Fibroblast of lung (primary cell): ENCODE measurements around the gene KRTAP5-2. TPM values are rescaled to one million over a fixed set of nuclear protein-coding genes. Genes with fewer than 3 reads are reported as not detected.

Experiments used
- DNase-seq, 2 donors: peaks; one replicate each; pipeline versions ENCODE4 v3.0.0 to v3.0.0-alpha.2; 2010; ENCODE audit warnings: low read depth in 2 of 2
- H2AFZ ChIP-seq: 2 replicates; pipeline ENCODE4 v1.5.1; 2012; ENCODE audit warnings: low read length, control low read depth, inconsistent platforms
- H3K27ac ChIP-seq: 2 replicates; pipeline ENCODE4 v1.5.1; 2011; ENCODE audit warnings: low read length, control low read depth; ENCODE audit not compliant: insufficient read depth
- H3K27me3 ChIP-seq: 2 replicates; pipeline ENCODE4 v1.5.1; 2011; ENCODE audit warnings: mild to moderate bottlenecking, low read length; ENCODE audit not compliant: control insufficient read depth, insufficient read depth
- H3K36me3 ChIP-seq: 2 replicates; pipeline ENCODE4 v1.5.1; 2011; ENCODE audit warnings: low read length; ENCODE audit not compliant: control insufficient read depth, insufficient read depth
- H3K4me1 ChIP-seq: 2 replicates; pipeline ENCODE4 v1.5.1; 2011; ENCODE audit warnings: low read length; ENCODE audit not compliant: control insufficient read depth, insufficient read depth; ENCODE audit errors: extremely low read depth
- H3K4me2 ChIP-seq: 2 replicates; pipeline ENCODE4 v1.5.1; 2011; ENCODE audit warnings: low read length, control low read depth; ENCODE audit not compliant: insufficient read depth; ENCODE audit errors: extremely low read depth
- H3K4me3 ChIP-seq, 4 experiments: fragments of 200-600 bp in 1 of 4; sonication (generic) in 1 of 4; replicated peaks in 1 of 4; 2 replicates each; pipeline ENCODE4 v1.5.1; 2011 to 2016; ENCODE audit warnings: low read length in 4 of 4, low read depth in 3 of 4, mild to moderate bottlenecking in 3 of 4, control low read depth in 2 of 4, inconsistent platforms in 1 of 4, mixed read lengths in 1 of 4; ENCODE audit not compliant: insufficient read depth in 1 of 4; ENCODE audit errors: control extremely low read depth in 1 of 4
- H3K79me2 ChIP-seq: 2 replicates; pipeline ENCODE4 v1.5.1; 2012; ENCODE audit warnings: mild to moderate bottlenecking, low read length, inconsistent platforms; ENCODE audit not compliant: control insufficient read depth, insufficient read depth
- H3K9ac ChIP-seq: 2 replicates; pipeline ENCODE4 v1.5.1; 2011; ENCODE audit warnings: mild to moderate bottlenecking, low read length, control low read depth; ENCODE audit not compliant: insufficient read depth
- H3K9me3 ChIP-seq: 2 replicates; pipeline ENCODE4 v1.5.1; 2012; ENCODE audit warnings: low read depth, low read length; ENCODE audit not compliant: control insufficient read depth, insufficient read depth
- H4K20me1 ChIP-seq: 2 replicates; pipeline ENCODE4 v1.5.1; 2011; ENCODE audit warnings: low read length; ENCODE audit not compliant: control insufficient read depth, insufficient read depth; ENCODE audit errors: extremely low read depth
- EZH2 ChIP-seq: IDR thresholded peaks from 2 replicates; pipeline ENCODE4 v1.5.1; 2012; ENCODE audit warnings: low read length, control low read depth, mild to moderate bottlenecking; ENCODE audit errors: missing control alignments
- polyA plus RNA-seq, 2 donors: library from polyadenylated mRNA; depleted of rRNA in 1 of 2; stranded (reverse) in 1 of 2; unstranded in 1 of 2; fragments of >200 nt; gene quantifications; 2 replicates each; pipeline ENCODE4 v1.2.1, GENCODE V29; 2011 to 2012; ENCODE audit warnings: missing spikeins in 1 of 2
- total RNA-seq: library from RNA; depleted of rRNA; stranded (reverse); fragments of >200 nt; gene quantifications from 2 replicates; pipeline ENCODE4 v1.2.1, GENCODE V29; 2014
- TF ChIP-seq, protein P1 (sequence below), 2 donors: IDR thresholded peaks in 1 of 2; conservative IDR thresholded peaks in 1 of 2; 1 replicate in 1 of 2; 2 replicates in 1 of 2; pipeline ENCODE4 v1.5.1; 2011 to 2012; ENCODE audit warnings: low read length in 2 of 2, control low read depth in 1 of 2, inconsistent platforms in 1 of 2, low read depth in 1 of 2, mild to moderate bottlenecking in 1 of 2

Gene KRTAP5-2
- total and polyA plus RNA-seq, 2 donors (not counting 1 experiment from before 2014, with no cell fraction given), result not detected

DNA sequence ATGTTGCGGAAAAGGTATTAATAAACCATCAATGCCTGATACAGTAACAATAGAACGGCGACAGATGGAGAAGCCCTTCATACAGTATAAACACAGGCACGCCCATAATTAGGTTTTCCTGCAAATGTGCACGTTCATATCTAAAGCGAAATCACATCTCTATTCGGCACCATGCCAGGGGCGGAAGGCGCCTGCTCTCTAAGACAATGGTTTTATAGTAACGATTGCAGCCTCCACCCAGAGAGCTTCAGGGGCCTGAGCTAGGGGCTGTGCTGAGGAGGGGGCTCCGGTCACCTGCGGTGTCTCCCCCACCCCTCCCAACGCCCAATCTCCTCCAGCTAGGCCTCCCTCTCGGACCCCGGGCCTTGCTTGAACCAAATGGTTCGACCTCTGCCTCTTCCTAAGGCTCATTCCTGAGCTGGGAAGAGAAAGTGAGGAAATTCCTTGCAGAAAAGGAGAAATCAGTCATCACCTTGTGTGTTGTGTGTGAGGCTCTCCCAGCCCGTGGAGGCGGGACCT is 41.1 kb upstream of the KRTAP5-2 start:
- Histone ChIP-seq H3K4me2 (no peak overlapping the region), H3K9me3 (no peaks in the 10 kb centered on the region), H4K20me1 (no peaks in the 10 kb centered on the region), H3K9ac (no peak overlapping the region), H3K4me1 (no peaks in the 10 kb centered on the region), H3K36me3 (no peaks in the 10 kb centered on the region), H2AFZ (no peak overlapping the region), H3K79me2 (no peaks in the 10 kb centered on the region), H3K4me3 (no peak overlapping the region), H3K27me3 (peaks cover 6% of the 10 kb centered on the region), H3K27ac (no peak overlapping the region)
- no peak for DNase-seq
- TF ChIP-seq, protein P1, sequence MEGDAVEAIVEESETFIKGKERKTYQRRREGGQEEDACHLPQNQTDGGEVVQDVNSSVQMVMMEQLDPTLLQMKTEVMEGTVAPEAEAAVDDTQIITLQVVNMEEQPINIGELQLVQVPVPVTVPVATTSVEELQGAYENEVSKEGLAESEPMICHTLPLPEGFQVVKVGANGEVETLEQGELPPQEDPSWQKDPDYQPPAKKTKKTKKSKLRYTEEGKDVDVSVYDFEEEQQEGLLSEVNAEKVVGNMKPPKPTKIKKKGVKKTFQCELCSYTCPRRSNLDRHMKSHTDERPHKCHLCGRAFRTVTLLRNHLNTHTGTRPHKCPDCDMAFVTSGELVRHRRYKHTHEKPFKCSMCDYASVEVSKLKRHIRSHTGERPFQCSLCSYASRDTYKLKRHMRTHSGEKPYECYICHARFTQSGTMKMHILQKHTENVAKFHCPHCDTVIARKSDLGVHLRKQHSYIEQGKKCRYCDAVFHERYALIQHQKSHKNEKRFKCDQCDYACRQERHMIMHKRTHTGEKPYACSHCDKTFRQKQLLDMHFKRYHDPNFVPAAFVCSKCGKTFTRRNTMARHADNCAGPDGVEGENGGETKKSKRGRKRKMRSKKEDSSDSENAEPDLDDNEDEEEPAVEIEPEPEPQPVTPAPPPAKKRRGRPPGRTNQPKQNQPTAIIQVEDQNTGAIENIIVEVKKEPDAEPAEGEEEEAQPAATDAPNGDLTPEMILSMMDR (conservative IDR thresholded peaks at IDR 0.05 in 1 of 2, IDR thresholded peaks at IDR 0.05 in 1 of 2; ENCODE audit: low read depth in 1 of 2, low read length in 2 of 2), result no peak
- no peak for TF ChIP-seq EZH2

DNA sequence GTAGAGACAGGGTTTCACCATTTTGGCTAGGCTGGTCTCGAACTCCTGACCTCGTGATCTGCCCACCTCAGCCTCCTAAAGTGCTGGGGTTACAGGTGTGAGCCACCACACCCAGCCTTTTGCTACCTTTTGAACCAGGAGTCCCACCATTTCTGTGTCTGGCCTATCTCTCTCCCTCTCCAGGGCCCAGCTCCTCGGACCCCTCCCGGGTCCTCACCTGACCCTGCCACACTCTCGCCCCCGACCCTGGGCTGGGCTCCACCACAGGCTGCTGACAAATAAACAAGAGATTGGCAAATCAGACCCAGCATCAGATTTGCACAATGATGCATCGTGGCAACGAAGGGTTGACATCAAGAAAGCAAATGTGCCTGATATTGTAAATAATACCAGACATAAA is 40.2 kb upstream of the KRTAP5-2 start:
- H3K79me2 ChIP-seq, result no peaks in the 10 kb centered on the region
- no peak overlapping the region for H2AFZ ChIP-seq
- H3K36me3 ChIP-seq, result no peaks in the 10 kb centered on the region
- H3K4me3 ChIP-seq, result no peak overlapping the region
- H3K9me3 ChIP-seq, result no peaks in the 10 kb centered on the region
- no peaks in the 10 kb centered on the region for H3K4me1 ChIP-seq
- TF ChIP-seq, protein P1 (conservative IDR thresholded peaks at IDR 0.05 in 1 of 2, IDR thresholded peaks at IDR 0.05 in 1 of 2; ENCODE audit: low read depth in 1 of 2, low read length in 2 of 2), result no peak
- no peak for TF ChIP-seq EZH2
- H3K9ac ChIP-seq, result no peak overlapping the region
- H3K27me3 ChIP-seq, result peaks cover 6% of the 10 kb centered on the region
- no peaks in the 10 kb centered on the region for H4K20me1 ChIP-seq
- H3K27ac ChIP-seq, result no peak overlapping the region
- DNase-seq, result no peak
- H3K4me2 ChIP-seq, result no peak overlapping the region

DNA sequence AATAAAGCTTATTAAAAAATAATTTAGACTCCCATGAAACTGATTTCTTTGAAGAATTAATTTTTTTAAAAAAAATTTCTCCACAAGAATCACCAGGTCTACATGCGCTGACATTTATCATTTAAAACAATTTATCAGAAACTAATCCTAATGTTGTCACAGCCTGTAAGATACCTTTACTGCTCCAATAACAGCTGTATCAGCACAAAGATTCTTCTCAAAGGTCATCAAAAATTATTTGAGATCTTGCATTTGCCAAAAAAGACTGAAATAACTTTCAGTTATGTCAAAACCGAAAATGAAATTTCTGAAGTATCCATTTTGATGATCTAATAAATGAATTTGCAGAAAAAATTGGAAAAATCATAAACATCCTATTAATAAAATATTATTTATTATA is 39.5 kb upstream of the KRTAP5-2 start:
- Histone ChIP-seq H3K9me3 (no peaks in the 10 kb centered on the region), H3K4me2 (no peak overlapping the region), H3K27ac (no peak overlapping the region), H3K79me2 (no peaks in the 10 kb centered on the region), H3K27me3 (peaks cover 6% of the 10 kb centered on the region), H3K4me1 (no peaks in the 10 kb centered on the region), H3K4me3 (no peak overlapping the region), H3K9ac (no peak overlapping the region), H4K20me1 (no peaks in the 10 kb centered on the region), H3K36me3 (no peaks in the 10 kb centered on the region), H2AFZ (no peak overlapping the region)
- TF ChIP-seq EZH2, result no peak
- TF ChIP-seq, protein P1 (conservative IDR thresholded peaks at IDR 0.05 in 1 of 2, IDR thresholded peaks at IDR 0.05 in 1 of 2; ENCODE audit: low read depth in 1 of 2, low read length in 2 of 2), result no peak
- DNase-seq, result no peak
